Measurements from ENCODE around the gene CYS1.
A peak's percentile ranks its signal among the peaks of the same experiment; 100 is the strongest.

CYS1 gene

GRCh38 chr2:10064932-10065772 lies 15.1 kb downstream of the CYS1 start:
- Histone ChIP-seq H3K27me3 (ENCODE audit: insufficient read depth, low read length) (no peaks in the 10 kb centered on the region), H3K9me3 (ENCODE audit: insufficient read depth, low read depth, low read length) (peaks cover 4% of the 10 kb centered on the region; the same call in 1 of the 2 replicates)

DNA sequence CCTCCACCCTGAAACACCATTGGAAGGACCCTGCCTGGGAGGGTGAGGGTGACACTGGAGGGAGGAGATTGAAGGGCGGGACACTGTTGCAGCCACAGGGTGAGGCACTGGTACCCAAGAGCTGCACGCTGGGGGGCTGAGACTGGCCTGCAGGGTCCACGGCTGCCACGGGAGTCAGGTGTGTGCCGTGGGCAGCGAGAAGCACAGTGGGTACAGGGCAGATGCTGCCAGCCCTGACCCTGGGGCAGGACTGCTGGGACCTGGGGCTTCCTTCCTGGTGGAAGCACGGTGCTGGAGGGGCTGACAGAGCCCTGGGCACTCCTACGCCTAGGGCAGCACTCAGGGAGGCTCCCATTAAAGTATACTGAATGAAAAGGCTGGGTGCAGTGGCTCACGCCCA lies 16.6 kb downstream of the CYS1 start:
- no peaks in the 10 kb centered on the region for H3K27me3 ChIP-seq (ENCODE audit: insufficient read depth, low read length)
- H3K4me3 ChIP-seq (ENCODE audit: low read length) = no peak overlapping the region
- no peak overlapping the region for H3K27ac ChIP-seq (ENCODE audit: low read length)
- no peaks in the 10 kb centered on the region for H3K36me3 ChIP-seq (ENCODE audit: insufficient read depth, low read depth, low read length)
- peaks cover 4% of the 10 kb centered on the region; the same call in 1 of the 2 replicates for H3K9me3 ChIP-seq (ENCODE audit: insufficient read depth, low read depth, low read length)
- no peak overlapping the region for H3K9ac ChIP-seq (ENCODE audit: low read depth, low read length)
- H3K4me1 ChIP-seq (ENCODE audit: insufficient read depth, low read length) = no peaks in the 10 kb centered on the region

More at GRCh38 chr2:10064932-10065772, 15.1 kb downstream of the CYS1 start:
- Histone ChIP-seq H3K4me1 (ENCODE audit: insufficient read depth, low read length) (no peaks in the 10 kb centered on the region), H3K27ac (ENCODE audit: low read length) (no peak overlapping the region), H3K36me3 (ENCODE audit: insufficient read depth, low read depth, low read length) (no peaks in the 10 kb centered on the region), H3K9ac (ENCODE audit: low read depth, low read length) (no peak overlapping the region), H3K4me3 (ENCODE audit: low read length) (no peak overlapping the region)

GRCh38 chr2:10062931-10063365 lies 17.3 kb downstream of the CYS1 start:
- Histone ChIP-seq H3K4me3 (ENCODE audit: low read length) (no peak overlapping the region), H3K9me3 (ENCODE audit: insufficient read depth, low read depth, low read length) (peaks cover 4% of the 10 kb centered on the region; the same call in 1 of the 2 replicates), H3K36me3 (ENCODE audit: insufficient read depth, low read depth, low read length) (no peaks in the 10 kb centered on the region), H3K4me1 (ENCODE audit: insufficient read depth, low read length) (no peaks in the 10 kb centered on the region; the same call in 1 of the 2 replicates), H3K27me3 (ENCODE audit: insufficient read depth, low read length) (no peaks in the 10 kb centered on the region), H3K9ac (ENCODE audit: low read depth, low read length) (no peak overlapping the region), H3K27ac (ENCODE audit: low read length) (no peak overlapping the region)

GRCh38 chr2:10061221-10061925 lies 18.8 kb downstream of the CYS1 start:
- H3K9me3 ChIP-seq (ENCODE audit: insufficient read depth, low read depth, low read length) = no peaks in the 10 kb centered on the region
- H3K4me3 ChIP-seq (ENCODE audit: low read length) = no peak overlapping the region
- no peaks in the 10 kb centered on the region for H3K27me3 ChIP-seq (ENCODE audit: insufficient read depth, low read length)
- H3K9ac ChIP-seq (ENCODE audit: low read depth, low read length) = no peak overlapping the region
- no peaks in the 10 kb centered on the region for H3K36me3 ChIP-seq (ENCODE audit: insufficient read depth, low read depth, low read length)
- no peak overlapping the region for H3K27ac ChIP-seq (ENCODE audit: low read length)
- H3K4me1 ChIP-seq (ENCODE audit: insufficient read depth, low read length) = peaks cover 7% of the 10 kb centered on the region; the same call in 1 of the 2 replicates

DNA sequence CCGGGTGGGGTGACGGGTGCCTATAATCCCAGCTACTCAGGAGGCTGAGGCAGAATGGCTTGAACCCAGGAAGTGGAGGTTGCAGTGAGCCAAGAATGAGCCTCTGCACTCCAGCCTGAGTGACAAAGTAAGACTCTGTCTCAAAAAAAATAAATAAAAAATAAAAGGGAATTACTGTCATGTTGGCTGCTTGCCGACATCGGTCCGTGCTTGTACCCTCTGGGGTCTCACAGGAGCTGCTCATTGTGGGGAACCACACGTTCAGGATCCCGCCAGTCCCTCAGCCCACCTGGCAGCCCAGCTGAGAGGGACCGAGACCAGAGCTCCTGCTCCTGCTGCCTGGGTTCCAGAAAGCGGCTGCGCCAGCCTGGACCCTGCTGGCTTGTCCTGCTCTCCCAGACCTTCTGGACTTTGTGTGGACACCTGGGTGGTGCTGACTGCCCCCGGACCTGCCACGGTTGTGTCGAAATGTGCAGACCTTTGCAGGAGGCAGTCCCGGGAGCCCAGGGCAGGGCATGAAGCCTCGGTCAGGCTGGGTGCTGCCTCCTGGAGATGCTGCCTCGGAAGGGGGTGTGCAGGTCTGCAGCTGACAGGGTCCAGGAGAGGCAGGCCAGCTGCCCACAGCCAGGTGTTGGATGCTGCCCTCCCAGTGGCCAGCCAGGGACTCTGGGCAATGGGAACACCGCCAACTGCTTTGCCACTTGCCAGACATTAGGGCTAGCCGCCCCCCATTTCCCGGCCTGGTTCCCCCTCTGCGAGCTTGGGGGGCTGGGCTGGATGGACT lies 20.5 kb downstream of the CYS1 start:
- Histone ChIP-seq H3K4me1 (ENCODE audit: insufficient read depth, low read length) (peaks cover 7% of the 10 kb centered on the region; the same call in 1 of the 2 replicates), H3K9me3 (ENCODE audit: insufficient read depth, low read depth, low read length) (no peaks in the 10 kb centered on the region), H3K9ac (ENCODE audit: low read depth, low read length) (no peak overlapping the region), H3K36me3 (ENCODE audit: insufficient read depth, low read depth, low read length) (no peaks in the 10 kb centered on the region), H3K4me3 (ENCODE audit: low read length) (no peak overlapping the region), H3K27ac (ENCODE audit: low read length) (no peak overlapping the region), H3K27me3 (ENCODE audit: insufficient read depth, low read length) (no peaks in the 10 kb centered on the region)

GRCh38 chr2:10059016-10059351 lies 21.2 kb downstream of the CYS1 start:
- Histone ChIP-seq H3K9me3 (ENCODE audit: insufficient read depth, low read depth, low read length) (no peaks in the 10 kb centered on the region), H3K4me3 (ENCODE audit: low read length) (no peak overlapping the region), H3K9ac (ENCODE audit: low read depth, low read length) (no peak overlapping the region), H3K36me3 (ENCODE audit: insufficient read depth, low read depth, low read length) (0 out of 2 replicates have a peak, but pooled peaks cover 3% of the 10 kb centered on the region), H3K4me1 (ENCODE audit: insufficient read depth, low read length) (peaks cover 7% of the 10 kb centered on the region; the same call in 1 of the 2 replicates), H3K27ac (ENCODE audit: low read length) (no peak overlapping the region), H3K27me3 (ENCODE audit: insufficient read depth, low read length) (no peaks in the 10 kb centered on the region)

DNA sequence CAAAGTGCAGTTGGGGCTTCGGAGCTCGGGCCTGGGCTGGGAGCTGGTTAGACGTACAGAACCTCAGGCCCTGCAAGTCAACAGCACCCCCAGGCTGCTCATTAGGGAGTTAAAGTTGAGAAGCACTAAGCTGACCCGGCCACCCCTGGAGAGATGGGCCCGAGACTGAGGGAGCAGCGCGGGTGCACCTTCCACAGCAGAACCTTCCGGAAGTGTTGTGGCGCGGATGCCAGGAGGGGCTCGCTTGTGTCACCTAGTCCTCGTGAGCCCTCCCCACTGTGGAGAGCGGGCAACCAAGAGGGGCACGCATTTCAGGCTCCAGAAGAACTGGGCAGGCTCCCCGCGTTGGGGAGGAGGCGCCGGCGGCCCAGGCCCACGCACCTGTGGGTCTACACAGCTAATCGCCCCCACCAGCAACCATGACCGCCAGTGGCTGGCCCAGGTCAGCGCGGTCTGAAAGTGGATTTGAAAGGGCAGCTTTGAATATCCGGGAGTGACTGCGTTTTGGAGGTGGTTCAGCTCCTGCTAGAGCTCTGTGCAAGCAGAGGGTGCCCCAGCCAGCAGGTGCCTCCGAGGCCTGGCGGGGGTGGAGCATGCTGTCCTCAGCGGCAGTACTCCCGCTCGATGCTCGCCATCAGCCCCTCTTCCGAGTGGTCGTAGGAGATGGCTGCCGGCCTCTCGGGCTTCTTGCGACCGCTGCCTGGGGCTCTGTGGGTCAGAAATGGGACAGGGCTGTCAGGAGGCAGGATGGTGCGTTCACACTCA lies 21.8 kb downstream of the CYS1 start:
- H3K4me3 ChIP-seq (ENCODE audit: low read length) = no peak overlapping the region
- 0 out of 2 replicates have a peak, but pooled peaks cover 8% of the 10 kb centered on the region for H3K36me3 ChIP-seq (ENCODE audit: insufficient read depth, low read depth, low read length)
- peaks cover 7% of the 10 kb centered on the region; the same call in 1 of the 2 replicates for H3K4me1 ChIP-seq (ENCODE audit: insufficient read depth, low read length)
- no peaks in the 10 kb centered on the region for H3K9me3 ChIP-seq (ENCODE audit: insufficient read depth, low read depth, low read length)
- H3K9ac ChIP-seq (ENCODE audit: low read depth, low read length) = no peak overlapping the region
- H3K27ac ChIP-seq (ENCODE audit: low read length) = no peak overlapping the region
- H3K27me3 ChIP-seq (ENCODE audit: insufficient read depth, low read length) = no peaks in the 10 kb centered on the region

DNA sequence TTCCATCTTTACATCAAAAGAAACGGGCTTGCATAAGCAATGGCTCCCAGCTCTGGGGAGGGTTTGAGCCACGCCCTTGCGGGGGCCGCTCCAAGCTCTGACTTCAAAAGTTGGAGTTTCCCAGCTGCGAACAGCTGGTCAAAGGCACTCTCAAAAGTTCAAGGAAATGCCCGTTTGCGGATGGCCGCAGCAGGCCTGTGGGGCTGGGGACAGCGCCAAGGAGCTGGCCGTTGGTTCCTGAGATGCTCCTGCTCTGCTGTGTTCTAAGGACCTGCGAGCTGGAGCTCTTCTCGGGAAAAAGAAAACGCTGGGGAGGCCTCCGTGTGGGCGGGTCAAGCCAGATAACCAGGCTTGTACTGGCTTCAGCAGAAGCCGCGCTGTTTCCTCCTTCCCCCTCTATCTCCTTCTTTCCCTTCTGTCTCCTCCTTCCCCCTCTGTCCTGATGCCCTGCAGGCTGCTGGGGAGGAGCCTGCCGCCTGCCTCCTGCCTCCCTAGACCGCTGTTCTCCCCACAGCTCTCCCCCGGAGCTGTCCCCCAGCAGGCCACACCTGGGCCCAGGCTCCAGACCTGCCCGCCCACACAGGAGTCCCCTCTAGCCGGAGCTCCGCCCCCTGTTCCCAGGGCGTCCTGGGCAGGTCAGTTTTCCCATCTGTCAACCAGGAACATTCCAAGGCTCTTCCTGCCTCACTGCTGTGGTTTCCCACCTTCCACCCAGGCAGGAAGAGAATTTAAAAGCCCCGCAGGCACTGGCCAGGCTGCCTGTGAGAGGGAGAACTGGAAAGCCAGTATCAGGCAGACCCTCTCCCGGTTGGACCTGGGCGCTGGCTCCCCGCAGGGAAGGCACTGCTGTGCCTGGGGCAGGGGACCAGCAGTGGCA lies 22.7 kb downstream of the CYS1 start:
- Histone ChIP-seq H3K9ac (ENCODE audit: low read depth, low read length) (peak overlapping the region; percentile 66; the same call in 1 of the 2 replicates), H3K27ac (ENCODE audit: low read length) (no peak overlapping the region), H3K4me1 (ENCODE audit: insufficient read depth, low read length) (peaks cover 7% of the 10 kb centered on the region; the same call in 1 of the 2 replicates), H3K36me3 (ENCODE audit: insufficient read depth, low read depth, low read length) (peaks cover 16% of the 10 kb centered on the region; the same call in 1 of the 2 replicates), H3K9me3 (ENCODE audit: insufficient read depth, low read depth, low read length) (no peaks in the 10 kb centered on the region), H3K4me3 (ENCODE audit: low read length) (peak overlapping the region; percentile 73), H3K27me3 (ENCODE audit: insufficient read depth, low read length) (no peaks in the 10 kb centered on the region)

DNA sequence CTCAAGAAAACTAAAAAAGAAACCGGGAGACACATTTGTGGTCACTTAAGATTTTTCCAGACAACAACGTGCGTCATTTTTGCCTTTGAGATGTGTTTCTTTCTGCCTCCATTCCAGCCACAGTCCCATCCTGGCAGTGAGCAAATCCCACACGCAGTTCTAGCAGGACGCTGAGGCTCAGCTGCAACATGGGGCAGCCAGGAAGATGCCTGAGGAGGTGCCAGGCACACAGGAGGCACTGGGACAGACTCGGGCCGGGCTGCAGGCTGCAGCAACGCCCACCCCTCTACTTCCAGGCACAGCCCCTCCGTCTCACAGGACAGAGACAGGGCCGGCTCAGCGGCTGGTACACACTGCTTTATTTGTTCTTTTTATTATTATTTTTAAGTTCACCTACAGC lies 23.8 kb downstream of the CYS1 start:
- peaks cover 7% of the 10 kb centered on the region; the same call in 1 of the 2 replicates for H3K4me1 ChIP-seq (ENCODE audit: insufficient read depth, low read length)
- no peaks in the 10 kb centered on the region for H3K27me3 ChIP-seq (ENCODE audit: insufficient read depth, low read length)
- H3K4me3 ChIP-seq (ENCODE audit: low read length) = peak overlapping the region; percentile 73; the same call in 1 of the 2 replicates
- no peak overlapping the region for H3K9ac ChIP-seq (ENCODE audit: low read depth, low read length)
- peaks cover 22% of the 10 kb centered on the region for H3K36me3 ChIP-seq (ENCODE audit: insufficient read depth, low read depth, low read length)
- H3K9me3 ChIP-seq (ENCODE audit: insufficient read depth, low read depth, low read length) = no peaks in the 10 kb centered on the region
- H3K27ac ChIP-seq (ENCODE audit: low read length) = no peak overlapping the region

- Histone ChIP-seq H3K36me3 (ENCODE audit: insufficient read depth, low read depth, low read length) (peaks cover 22% of the 10 kb centered on the region), H3K27me3 (ENCODE audit: insufficient read depth, low read length) (no peaks in the 10 kb centered on the region), H3K4me3 (ENCODE audit: low read length) (no peak overlapping the region), H3K9ac (ENCODE audit: low read depth, low read length) (no peak overlapping the region), H3K9me3 (ENCODE audit: insufficient read depth, low read depth, low read length) (no peaks in the 10 kb centered on the region), H3K4me1 (ENCODE audit: insufficient read depth, low read length) (peaks cover 7% of the 10 kb centered on the region; the same call in 1 of the 2 replicates), H3K27ac (ENCODE audit: low read length) (no peak overlapping the region)
Observed at GRCh38 chr2:10054976-10055375, 25.2 kb downstream of the CYS1 start.

Measured in iPS-20b (cell line).